Stimulated activated CD8-positive, alpha-beta memory T cell treated with anti-CD3 and anti-CD28 coated beads, Interleukin-12 subunit alpha, Interleukin-12 subunit beta, amount 100 ng/mL, for 24 hours (primary cell): Measurements from ENCODE around the gene RCOR1.
A peak's percentile ranks its signal among the peaks of the same experiment; 100 is the strongest.

ENCODE experiments used
- DNase-seq: peaks from one replicate; pipeline ENCODE4 v3.0.0-alpha.2; 2020; ENCODE audit errors: extremely low read depth

RCOR1 gene

GRCh38 chr14:102776761-102777710, 184.6 kb downstream of the RCOR1 start, which contains the start of gene TRAF3:
TRAF3 (plus strand) TSS chr14:102777449; CDS start chr14:102870202, 92,753 bp downstream.
- DNase-seq, result peak; percentile 60

- no peak for DNase-seq
Measured at GRCh38 chr14:102777711-102778337, 185.4 kb downstream of the RCOR1 start.

- DNase-seq, result no peak
Measured at GRCh38 chr14:102778338-102779083, 186.1 kb downstream of the RCOR1 start.

- DNase-seq, result no peak
Measured at GRCh38 chr14:102779084-102779462, 186.6 kb downstream of the RCOR1 start.

GRCh38 chr14:102779574-102780315, 187.3 kb downstream of the RCOR1 start:
- DNase-seq, result no peak
